HFFc6 (cell line): ENCODE measurements around the gene ABCC12. TPM values are rescaled to one million over a fixed set of nuclear protein-coding genes. Genes with fewer than 3 reads are reported as not detected.
"Not testable (repeated sequence)": the region's sequence is repeated elsewhere in the genome, so short reads cannot be mapped to it uniquely, and the experiment has no call there.

Source experiments
- DNase-seq: peaks from one replicate; pipeline ENCODE4 v3.0.0-alpha.2; 2018
- H3K27ac Mint-ChIP-seq: 2 replicates; pipeline ENCODE4 v1.8.0; 2020; ENCODE audit warnings: mild to moderate bottlenecking, mixed read lengths
- H3K27me3 Mint-ChIP-seq: 2 replicates; pipeline ENCODE4 v1.8.0; 2021; ENCODE audit warnings: mild to moderate bottlenecking, moderate library complexity, mixed read lengths; ENCODE audit not compliant: insufficient read depth
- H3K36me3 Mint-ChIP-seq: 2 replicates; pipeline ENCODE4 v1.8.0; 2021; ENCODE audit warnings: low read depth, mixed read lengths
- H3K4me1 Mint-ChIP-seq: 2 replicates; pipeline ENCODE4 v1.8.0; 2020; ENCODE audit warnings: low read depth, mixed read lengths
- H3K4me3 Mint-ChIP-seq: 2 replicates; pipeline ENCODE4 v1.8.0; 2020; ENCODE audit warnings: mild to moderate bottlenecking, moderate library complexity, mixed read lengths
- H3K9me3 Mint-ChIP-seq: 2 replicates; pipeline ENCODE4 v1.8.0; 2020; ENCODE audit warnings: mild to moderate bottlenecking, mixed read lengths
- CTCF ChIP-seq: fragments of 200-600 bp; sonication (generic); IDR thresholded peaks from 2 replicates; pipeline ENCODE4 v1.5.0; 2021; ENCODE audit warnings: antibody characterized with exemption, mild to moderate bottlenecking
- total RNA-seq, 6 experiments: library from RNA; stranded (reverse); fragmentation: NEBNext Ultra II Directional; extraction: Animal tissue kit (Norgen Biotek cat#: 25700); gene quantifications; 2 replicates in 1 of 6; 3 replicates in 5 of 6; pipeline ENCODE4 v1.2.3, GENCODE V29; 2021

Gene ABCC12
- total RNA-seq, 6 experiments from 2014 or later: not detected

GRCh38 chr16:48182979-48183537 is 27.3 kb upstream of the ABCC12 start:
- Mint-ChIP-seq H3K27ac (no peak overlapping the region), H3K9me3 (no peaks in the 10 kb centered on the region), H3K4me3 (no peak overlapping the region), H3K36me3 (no peaks in the 10 kb centered on the region), H3K4me1 (no peaks in the 10 kb centered on the region), H3K27me3 (peaks cover 26% of the 10 kb centered on the region)
- no peak for DNase-seq
- TF ChIP-seq CTCF: no peak

GRCh38 chr16:48181746-48182520 is 26.1 kb upstream of the ABCC12 start:
- not testable (repeated sequence) for H3K9me3 Mint-ChIP-seq, H3K36me3 Mint-ChIP-seq, H3K4me3 Mint-ChIP-seq, H3K4me1 Mint-ChIP-seq, DNase-seq, H3K27ac Mint-ChIP-seq
- H3K27me3 Mint-ChIP-seq: peaks cover 24% of the 10 kb centered on the region

- Mint-ChIP-seq H3K4me3 (no peak overlapping the region), H3K27ac (no peak overlapping the region), H3K27me3 (peaks cover 29% of the 10 kb centered on the region), H3K36me3 (no peaks in the 10 kb centered on the region), H3K4me1 (no peaks in the 10 kb centered on the region), H3K9me3 (no peaks in the 10 kb centered on the region)
- DNase-seq: no peak
- no peak for TF ChIP-seq CTCF
Measured at GRCh38 chr16:48180868-48181480, 25.2 kb upstream of the ABCC12 start.

GRCh38 chr16:48176635-48177408 is 21.0 kb upstream of the ABCC12 start:
- Mint-ChIP-seq H3K4me1 (no peaks in the 10 kb centered on the region), H3K4me3 (no peak overlapping the region), H3K36me3 (no peaks in the 10 kb centered on the region), H3K9me3 (no peaks in the 10 kb centered on the region), H3K27ac (no peak overlapping the region), H3K27me3 (peaks cover 31% of the 10 kb centered on the region)
- TF ChIP-seq CTCF: no peak
- no peak for DNase-seq

GRCh38 chr16:48173889-48174288 is 18.1 kb upstream of the ABCC12 start:
- H3K4me3 Mint-ChIP-seq: no peak overlapping the region
- DNase-seq: no peak
- no peak overlapping the region for H3K27ac Mint-ChIP-seq
- no peaks in the 10 kb centered on the region for H3K9me3 Mint-ChIP-seq
- no peaks in the 10 kb centered on the region for H3K4me1 Mint-ChIP-seq
- peaks cover 29% of the 10 kb centered on the region for H3K27me3 Mint-ChIP-seq
- TF ChIP-seq CTCF: no peak
- no peaks in the 10 kb centered on the region for H3K36me3 Mint-ChIP-seq
